PC-9 (cell line): ENCODE measurements around the gene VSIG4. TPM values are rescaled to one million over a fixed set of nuclear protein-coding genes. Genes with fewer than 3 reads are reported as not detected.

Experiments used
- BruUV-seq: library from RNA; stranded (reverse); fragments of 400-500 nt; replicated peaks from 2 replicates; lab custom pipeline; 2021; lab: Mats Ljungman, UMichigan
- CTCF ChIA-PET: fragments of 300-600 bp; sonication (Branson Sonifier 250); formaldehyde crosslinking; loops from one replicate; lab custom pipeline; 2022; ENCODE audit warnings: antibody characterized with exemption; lab: Charles Lee
- POLR2A ChIA-PET: fragments of 300-600 bp; sonication (Branson Sonifier 250); formaldehyde crosslinking; loops from one replicate; lab custom pipeline; 2022; ENCODE audit warnings: antibody characterized with exemption; ENCODE audit not compliant: unreplicated experiment; lab: Charles Lee
- DNase-seq, 2 experiments: peaks; one replicate each; pipeline versions ENCODE4 v3.0.0 to v3.0.0-alpha.2; 2015 to 2022; ENCODE audit warnings: mixed read lengths in 1 of 2
- H2AFZ ChIP-seq: fragments of 200-600 bp; sonication (generic); 2 replicates; pipeline ENCODE4 v1.8.1; 2017; ENCODE audit warnings: antibody characterized with exemption
- H3F3A ChIP-seq: fragments of 200-600 bp; sonication (generic); 2 replicates; pipeline ENCODE4 v1.8.1; 2017; ENCODE audit warnings: antibody characterized with exemption, mild to moderate bottlenecking, low read depth; ENCODE audit not compliant: insufficient read depth
- H3K27ac ChIP-seq: fragments of 200-600 bp; sonication (generic); 2 replicates; pipeline ENCODE4 v1.6.1; 2016; ENCODE audit warnings: mixed run types
- H3K27me3 ChIP-seq: fragments of 200-600 bp; sonication (generic); 2 replicates; pipeline ENCODE4 v1.6.1; 2016; ENCODE audit warnings: low read depth, mixed run types; ENCODE audit not compliant: insufficient read depth
- H3K36me3 ChIP-seq: fragments of 200-600 bp; sonication (generic); 2 replicates; pipeline ENCODE4 v1.6.1; 2016; ENCODE audit warnings: low read depth, mixed run types
- H3K4me1 ChIP-seq: fragments of 200-600 bp; sonication (generic); replicated peaks from 2 replicates; pipeline ENCODE4 v1.6.1; 2016; ENCODE audit warnings: mixed run types; ENCODE audit not compliant: insufficient read depth
- H3K4me2 ChIP-seq: fragments of 200-600 bp; sonication (generic); 2 replicates; pipeline ENCODE4 v1.6.1; 2017; ENCODE audit warnings: mixed run types
- H3K4me3 ChIP-seq: fragments of 200-600 bp; sonication (generic); 2 replicates; pipeline ENCODE4 v1.6.1; 2016; ENCODE audit warnings: mixed run types
- H3K79me2 ChIP-seq: fragments of 200-600 bp; sonication (generic); 2 replicates; pipeline ENCODE4 v1.6.1; 2017; ENCODE audit warnings: low read depth, mixed run types
- H3K9me2 ChIP-seq: fragments of 200-600 bp; sonication (generic); 2 replicates; pipeline ENCODE4 v1.8.1; 2017; ENCODE audit warnings: mild to moderate bottlenecking; ENCODE audit not compliant: insufficient read depth
- H3K9me3 ChIP-seq: fragments of 200-600 bp; sonication (generic); 2 replicates; pipeline ENCODE4 v1.8.1; 2016; ENCODE audit warnings: low read depth; ENCODE audit not compliant: insufficient read depth
- H4K20me1 ChIP-seq: fragments of 200-600 bp; sonication (generic); 2 replicates; pipeline ENCODE4 v1.8.1; 2017; ENCODE audit not compliant: insufficient read depth
- CTCF ChIP-seq: fragments of 200-600 bp; sonication (generic); conservative IDR thresholded peaks from 2 replicates; pipeline ENCODE4 v1.6.1; 2017; ENCODE audit warnings: mixed run types, antibody characterized with exemption, mild to moderate bottlenecking, moderate library complexity
- EZH2 ChIP-seq: fragments of 200-600 bp; sonication (generic); IDR thresholded peaks from 2 replicates; pipeline ENCODE4 v1.8.0; 2017; ENCODE audit warnings: antibody characterized with exemption, low read depth
- intact Hi-C: fragments of 100-400 bp; cut with micrococcal nuclease; formaldehyde crosslinking; loops from one replicate; pipeline ENCODE4 v1.10.0; 2022; ENCODE audit not compliant: unreplicated experiment
- total RNA-seq: library from RNA; stranded (reverse); gene quantifications from 2 replicates; pipeline ENCODE4 v1.2.3, GENCODE V29; 2021

The VSIG4 gene
- total RNA-seq, 1 experiment from 2014 or later: not detected

- no peak for DNase-seq
- no peak overlapping the region for H3K4me2 ChIP-seq
- no peak overlapping the region for H3K27ac ChIP-seq
- H3K9me3 ChIP-seq: no peaks in the 10 kb centered on the region
- H3K36me3 ChIP-seq: no peaks in the 10 kb centered on the region
- H3K4me3 ChIP-seq: no peak overlapping the region
- intact Hi-C loops: no loop called here
- BruUV-seq: no TSS peak
- no peaks in the 10 kb centered on the region for H3F3A ChIP-seq
- H3K9me2 ChIP-seq: no peaks in the 10 kb centered on the region
- no peaks in the 10 kb centered on the region for H4K20me1 ChIP-seq
- H3K79me2 ChIP-seq: no peaks in the 10 kb centered on the region
- no peak overlapping the region for H2AFZ ChIP-seq
- CTCF ChIA-PET: no interaction called here
- H3K27me3 ChIP-seq: no peaks in the 10 kb centered on the region
- no peaks in the 10 kb centered on the region for H3K4me1 ChIP-seq
- TF ChIP-seq EZH2: no peak
- TF ChIP-seq CTCF: no peak
- POLR2A ChIA-PET: no interaction called here
These were observed 36.8 kb downstream of the VSIG4 start for GRCh38 chrX:66002824-66003680.

GRCh38 chrX:66001596-66001995 is 38.3 kb downstream of the VSIG4 start:
- POLR2A ChIA-PET: no interaction called here
- no peaks in the 10 kb centered on the region for H3K9me3 ChIP-seq
- CTCF ChIA-PET: no interaction called here
- intact Hi-C loops: no loop called here
- no peaks in the 10 kb centered on the region for H4K20me1 ChIP-seq
- H3K4me2 ChIP-seq: no peak overlapping the region
- no peaks in the 10 kb centered on the region for H3K9me2 ChIP-seq
- H3K4me3 ChIP-seq: no peak overlapping the region
- no peak for DNase-seq
- BruUV-seq: no TSS peak
- H3K27me3 ChIP-seq: no peaks in the 10 kb centered on the region
- no peak overlapping the region for H2AFZ ChIP-seq
- H3F3A ChIP-seq: no peaks in the 10 kb centered on the region
- no peak overlapping the region for H3K27ac ChIP-seq
- no peaks in the 10 kb centered on the region for H3K36me3 ChIP-seq
- H3K4me1 ChIP-seq: no peaks in the 10 kb centered on the region
- no peak for TF ChIP-seq EZH2
- no peak for TF ChIP-seq CTCF
- H3K79me2 ChIP-seq: no peaks in the 10 kb centered on the region

GRCh38 chrX:66000628-66001272 is 39.1 kb downstream of the VSIG4 start:
- intact Hi-C loops: no loop called here
- Histone ChIP-seq H3K4me2 (no peak overlapping the region), H3K4me3 (no peak overlapping the region), H3K79me2 (no peaks in the 10 kb centered on the region), H3K27ac (no peak overlapping the region), H3K36me3 (no peaks in the 10 kb centered on the region), H3F3A (no peaks in the 10 kb centered on the region), H3K27me3 (no peaks in the 10 kb centered on the region), H2AFZ (no peak overlapping the region), H3K9me2 (no peaks in the 10 kb centered on the region), H4K20me1 (no peaks in the 10 kb centered on the region), H3K4me1 (no peaks in the 10 kb centered on the region), H3K9me3 (no peaks in the 10 kb centered on the region)
- no peak for DNase-seq
- ChIA-PET CTCF (no interaction called here), POLR2A (no interaction called here)
- BruUV-seq: no TSS peak
- TF ChIP-seq EZH2: no peak
- no peak for TF ChIP-seq CTCF
